Tibial nerve (tissue), 4 donors: ENCODE data around the gene GTF2F2. TPM values are rescaled to one million over a fixed set of nuclear protein-coding genes. Genes with fewer than 3 reads are reported as not detected.

Source experiments
- DNase-seq, 2 donors: peaks; one replicate each; pipeline ENCODE4 v3.0.0-alpha.2; 2019; ENCODE audit warnings: low spot score in 2 of 2
- H3K27ac ChIP-seq, 4 donors: fragments of 200-600 bp; sonication (generic) in 3 of 4; one replicate each; pipeline ENCODE4 v1.5.1; 2017 to 2019; ENCODE audit warnings: mild to moderate bottlenecking in 1 of 4
- H3K27me3 ChIP-seq, 2 donors: fragments of 200-600 bp; sonication (generic) in 1 of 2; one replicate each; pipeline versions ENCODE4 v1.5.1 to v1.6.0; 2017 to 2019
- H3K36me3 ChIP-seq, 3 donors: fragments of 200-600 bp; sonication (generic); one replicate each; pipeline ENCODE4 v1.5.1; 2018 to 2019
- H3K4me1 ChIP-seq, 4 donors: fragments of 200-600 bp; sonication (generic) in 3 of 4; one replicate each; pipeline ENCODE4 v1.5.1; 2017 to 2019
- H3K4me3 ChIP-seq, 4 donors: fragments of 200-600 bp; sonication (generic) in 3 of 4; one replicate each; pipeline ENCODE4 v1.5.1; 2017 to 2019; ENCODE audit warnings: mild to moderate bottlenecking in 1 of 4, moderate library complexity in 1 of 4
- H3K9me3 ChIP-seq, 4 donors: fragments of 200-600 bp; sonication (generic) in 3 of 4; one replicate each; pipeline ENCODE4 v1.5.1; 2017 to 2019
- CTCF ChIP-seq, 5 experiments: fragments of 200-600 bp in 3 of 5; fragments of 450-650 bp in 2 of 5; sonication (generic) in 3 of 5; IDR thresholded peaks; one replicate each; pipeline ENCODE4 v1.5.1; 2016 to 2019; ENCODE audit warnings: antibody characterized with exemption in 5 of 5, mild to moderate bottlenecking in 3 of 5, moderate library complexity in 2 of 5
- EP300 ChIP-seq, 2 donors: sonication (generic); formaldehyde crosslinking; IDR thresholded peaks; one replicate each; pipeline ENCODE4 v1.6.1; 2017; ENCODE audit warnings: antibody characterized with exemption in 2 of 2, mild to moderate bottlenecking in 1 of 2
- POLR2A ChIP-seq, 2 donors: fragments of 450-650 bp; IDR thresholded peaks; one replicate each; pipeline ENCODE4 v1.6.1; 2017; ENCODE audit warnings: antibody characterized with exemption in 2 of 2, mild to moderate bottlenecking in 2 of 2, moderate library complexity in 2 of 2
- WGBS, 2 donors: methylation state at CpG; one replicate each; pipeline ENCODE4 v1.1.5; 2018; 5-methylcytosine and 5-hydroxymethylcytosine counted together
- total RNA-seq, 4 donors: library from RNA; depleted of rRNA; stranded (reverse); fragments of >200 nt; gene quantifications; one replicate each; pipeline ENCODE4 v1.1.0, GENCODE V29; 2016

GTF2F2 gene
- total RNA-seq, 4 donors from 2014 or later = 20.2 to 28.8 (median 24.1) TPM

GRCh38 chr13:45302507-45302906 lies 182.2 kb downstream of the GTF2F2 start:
- TF ChIP-seq EP300 (IDR thresholded peaks at IDR 0.05) (no peak), POLR2A (IDR thresholded peaks at IDR 0.05) (no peak), CTCF (IDR thresholded peaks at IDR 0.05) (no peak)
- peaks cover 0 to 5% of the 10 kb centered on the region in 2 donors for H3K27me3 ChIP-seq

GRCh38 chr13:45303026-45303425 lies 182.7 kb downstream of the GTF2F2 start:
- peaks cover 0 to 5% of the 10 kb centered on the region in 2 donors for H3K27me3 ChIP-seq
- no peaks in the 10 kb centered on the region for H3K36me3 ChIP-seq
- WGBS, 2 donors = 82 to 84% methylated on average over 2 of the region's 2 CpGs
- H3K27ac ChIP-seq = no peak overlapping the region
- H3K4me3 ChIP-seq = no peak overlapping the region
- no peak for DNase-seq
- H3K4me1 ChIP-seq = peaks cover 0 to 7% (median 2%) of the 10 kb centered on the region in 4 donors
- H3K9me3 ChIP-seq = no peaks in the 10 kb centered on the region
- no peak for TF ChIP-seq CTCF (IDR thresholded peaks at IDR 0.05)
- no peak for TF ChIP-seq EP300 (IDR thresholded peaks at IDR 0.05)
- no peak for TF ChIP-seq POLR2A (IDR thresholded peaks at IDR 0.05)

More at GRCh38 chr13:45302507-45302906, 182.2 kb downstream of the GTF2F2 start:
- Histone ChIP-seq H3K4me3 (no peak overlapping the region), H3K4me1 (peaks cover 0 to 12% (median 5%) of the 10 kb centered on the region in 4 donors), H3K36me3 (no peaks in the 10 kb centered on the region), H3K9me3 (no peaks in the 10 kb centered on the region), H3K27ac (no peak overlapping the region)
- DNase-seq = no peak
- WGBS, 2 donors = 15 to 21% methylated on average over 3 of the region's 3 CpGs

- 90% methylated on average over 5 of the region's 5 CpGs for WGBS, 2 donors
- Histone ChIP-seq H3K9me3 (no peaks in the 10 kb centered on the region), H3K27me3 (peaks cover 0 to 5% of the 10 kb centered on the region in 2 donors), H3K4me3 (no peak overlapping the region), H3K27ac (no peak overlapping the region), H3K36me3 (no peaks in the 10 kb centered on the region), H3K4me1 (no peaks in the 10 kb centered on the region)
- no peak for DNase-seq
- no peak for TF ChIP-seq EP300 (IDR thresholded peaks at IDR 0.05)
- no peak for TF ChIP-seq CTCF (IDR thresholded peaks at IDR 0.05)
- no peak for TF ChIP-seq POLR2A (IDR thresholded peaks at IDR 0.05)
Measured at GRCh38 chr13:45303866-45304265, 183.6 kb downstream of the GTF2F2 start.

GRCh38 chr13:45305079-45305478 lies 184.8 kb downstream of the GTF2F2 start:
- Histone ChIP-seq H3K36me3 (no peaks in the 10 kb centered on the region), H3K4me3 (no peak overlapping the region), H3K27me3 (peaks cover 0 to 5% of the 10 kb centered on the region in 2 donors), H3K9me3 (no peaks in the 10 kb centered on the region), H3K27ac (no peak overlapping the region), H3K4me1 (peaks cover 0 to 7% (median 0%) of the 10 kb centered on the region in 4 donors)
- DNase-seq = no peak
- 83 to 85% methylated on average over 5 of the region's 5 CpGs for WGBS, 2 donors
- TF ChIP-seq POLR2A (IDR thresholded peaks at IDR 0.05) = no peak
- TF ChIP-seq EP300 (IDR thresholded peaks at IDR 0.05) = no peak
- no peak for TF ChIP-seq CTCF (IDR thresholded peaks at IDR 0.05)

GRCh38 chr13:45306966-45307365 lies 186.7 kb downstream of the GTF2F2 start:
- Histone ChIP-seq H3K4me1 (peaks cover 0 to 23% (median 4%) of the 10 kb centered on the region in 4 donors), H3K27ac (no peak overlapping the region), H3K36me3 (no peaks in the 10 kb centered on the region), H3K9me3 (no peaks in the 10 kb centered on the region), H3K4me3 (no peak overlapping the region), H3K27me3 (no peaks in the 10 kb centered on the region)
- TF ChIP-seq EP300 (IDR thresholded peaks at IDR 0.05) (no peak), POLR2A (IDR thresholded peaks at IDR 0.05) (no peak), CTCF (IDR thresholded peaks at IDR 0.05) (no peak)
- DNase-seq = no peak
